HL-60 (cell line): ENCODE data around the gene SNF8.

ENCODE experiments used
- DNase-seq, 2 experiments: peaks; one replicate each; pipeline ENCODE4 v3.0.0-alpha.2; 2010 to 2020; ENCODE audit warnings: low read depth in 1 of 2, low spot score in 1 of 2
- H3K27ac ChIP-seq: fragments of 250-450 bp; sonication (Bioruptor Pico); replicated peaks from 2 replicates; pipeline ENCODE4 v1.5.1; 2020; ENCODE audit warnings: mild to moderate bottlenecking, moderate library complexity
- H3K27me3 ChIP-seq: fragments of 250-450 bp; sonication (Bioruptor Pico); 2 replicates; pipeline ENCODE4 v1.5.1; 2021; ENCODE audit warnings: mild to moderate bottlenecking, moderate library complexity; ENCODE audit not compliant: insufficient read depth, poor library complexity, severe bottlenecking
- H3K4me3 ChIP-seq: replicated peaks from 2 replicates; pipeline ENCODE4 v1.5.1; 2011; ENCODE audit warnings: mild to moderate bottlenecking, control low read depth, low read length; ENCODE audit not compliant: insufficient read depth
- GABPA ChIP-seq: IDR thresholded peaks from 2 replicates; pipeline ENCODE4 v1.6.1; 2012; ENCODE audit warnings: low read depth
- POLR2AphosphoS5 ChIP-seq: IDR thresholded peaks from 2 replicates; pipeline ENCODE4 v1.6.1; 2012; ENCODE audit warnings: low read depth
- SPI1 ChIP-seq: IDR thresholded peaks from 2 replicates; pipeline ENCODE4 v1.6.1; 2012; ENCODE audit warnings: low read depth, mild to moderate bottlenecking, borderline replicate concordance
- TF ChIP-seq, protein P1 (sequence below): IDR thresholded peaks from one replicate; pipeline ENCODE4 v1.5.1; 2011; ENCODE audit warnings: low read length, control low read depth, inconsistent platforms; ENCODE audit not compliant: insufficient read depth
- TF ChIP-seq, protein P2 (sequence below): IDR thresholded peaks from 2 replicates; pipeline ENCODE4 v1.6.1; 2012; ENCODE audit warnings: low read depth; ENCODE audit not compliant: insufficient replicate concordance

The SNF8 gene

DNA sequence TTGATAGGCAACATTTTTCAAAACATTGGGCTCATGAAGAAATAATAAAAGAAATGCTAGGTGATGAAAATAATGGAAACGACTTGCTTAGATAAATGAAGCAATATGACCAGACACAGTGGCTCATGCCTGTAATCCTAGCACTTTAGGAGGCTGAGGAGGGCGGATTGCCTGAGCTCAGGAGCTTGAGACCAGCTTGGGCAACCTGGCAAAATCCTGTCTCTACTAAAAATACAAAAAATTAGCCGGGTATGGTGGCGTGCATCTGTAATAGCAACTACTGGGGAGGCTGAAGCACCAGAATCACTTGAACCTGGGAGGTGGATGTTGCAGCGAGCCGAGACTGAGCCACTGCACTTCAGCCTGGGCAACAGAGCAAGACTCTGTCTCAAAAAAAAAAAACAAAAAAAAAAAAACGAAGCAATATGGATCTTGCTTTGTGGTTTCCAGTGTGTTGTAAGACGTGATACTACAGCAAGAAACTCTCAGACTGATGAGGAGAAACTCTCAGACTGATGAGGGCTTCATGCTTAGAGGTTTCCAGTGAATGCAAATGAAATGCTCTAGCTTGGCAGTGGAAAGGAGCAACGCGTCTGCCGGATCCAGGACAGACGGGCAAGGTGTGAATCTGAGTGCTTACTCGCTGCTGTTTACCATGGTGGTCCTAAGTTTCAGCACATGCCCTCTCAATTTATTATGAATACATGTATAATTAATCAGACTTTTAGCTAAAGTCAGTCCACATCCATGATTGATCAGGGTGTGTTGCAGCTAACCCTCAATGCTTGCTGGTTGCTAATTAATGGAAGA, 41.0 kb upstream of the SNF8 start:
- peaks cover under 1% of the 10 kb centered on the region for H3K27me3 ChIP-seq
- no peak overlapping the region for H3K4me3 ChIP-seq
- TF ChIP-seq, protein P1, sequence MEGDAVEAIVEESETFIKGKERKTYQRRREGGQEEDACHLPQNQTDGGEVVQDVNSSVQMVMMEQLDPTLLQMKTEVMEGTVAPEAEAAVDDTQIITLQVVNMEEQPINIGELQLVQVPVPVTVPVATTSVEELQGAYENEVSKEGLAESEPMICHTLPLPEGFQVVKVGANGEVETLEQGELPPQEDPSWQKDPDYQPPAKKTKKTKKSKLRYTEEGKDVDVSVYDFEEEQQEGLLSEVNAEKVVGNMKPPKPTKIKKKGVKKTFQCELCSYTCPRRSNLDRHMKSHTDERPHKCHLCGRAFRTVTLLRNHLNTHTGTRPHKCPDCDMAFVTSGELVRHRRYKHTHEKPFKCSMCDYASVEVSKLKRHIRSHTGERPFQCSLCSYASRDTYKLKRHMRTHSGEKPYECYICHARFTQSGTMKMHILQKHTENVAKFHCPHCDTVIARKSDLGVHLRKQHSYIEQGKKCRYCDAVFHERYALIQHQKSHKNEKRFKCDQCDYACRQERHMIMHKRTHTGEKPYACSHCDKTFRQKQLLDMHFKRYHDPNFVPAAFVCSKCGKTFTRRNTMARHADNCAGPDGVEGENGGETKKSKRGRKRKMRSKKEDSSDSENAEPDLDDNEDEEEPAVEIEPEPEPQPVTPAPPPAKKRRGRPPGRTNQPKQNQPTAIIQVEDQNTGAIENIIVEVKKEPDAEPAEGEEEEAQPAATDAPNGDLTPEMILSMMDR = no peak
- TF ChIP-seq SPI1 (no peak), POLR2AphosphoS5 (no peak)
- DNase-seq = no peak
- no peak overlapping the region for H3K27ac ChIP-seq

DNA sequence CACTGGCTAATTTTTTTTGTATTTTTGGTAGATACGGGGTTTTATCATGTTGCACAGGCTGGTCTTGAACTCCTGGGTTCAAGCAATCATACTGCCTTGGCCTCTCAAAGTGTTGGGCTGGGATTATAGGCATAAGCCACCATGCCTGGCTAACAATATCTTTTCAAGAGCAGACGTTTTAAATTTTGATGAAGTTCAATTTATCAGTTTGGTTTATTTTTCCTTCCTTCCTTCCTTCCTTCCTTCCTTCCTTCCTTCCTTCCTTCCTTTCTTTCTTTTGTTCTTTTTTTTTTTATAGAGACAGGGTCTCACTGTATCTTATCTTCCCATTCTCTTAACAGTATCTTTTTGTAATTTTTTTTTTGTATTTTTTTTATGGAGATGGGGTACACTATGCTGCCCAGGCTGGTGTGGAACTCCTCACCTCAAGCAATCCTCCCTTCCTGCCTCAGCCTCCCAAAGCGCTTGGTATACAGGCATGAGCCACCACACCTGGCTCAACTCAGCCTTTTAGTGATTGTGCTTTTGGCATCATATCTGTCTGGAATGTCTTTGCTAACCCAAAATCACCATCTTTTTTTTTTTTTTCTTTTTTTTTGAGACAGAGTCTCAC, 37.4 kb upstream of the SNF8 start:
- no peak for DNase-seq
- TF ChIP-seq POLR2AphosphoS5 (no peak), SPI1 (no peak), GABPA (no peak)
- TF ChIP-seq, protein P1 = no peak
- TF ChIP-seq, protein P2, sequence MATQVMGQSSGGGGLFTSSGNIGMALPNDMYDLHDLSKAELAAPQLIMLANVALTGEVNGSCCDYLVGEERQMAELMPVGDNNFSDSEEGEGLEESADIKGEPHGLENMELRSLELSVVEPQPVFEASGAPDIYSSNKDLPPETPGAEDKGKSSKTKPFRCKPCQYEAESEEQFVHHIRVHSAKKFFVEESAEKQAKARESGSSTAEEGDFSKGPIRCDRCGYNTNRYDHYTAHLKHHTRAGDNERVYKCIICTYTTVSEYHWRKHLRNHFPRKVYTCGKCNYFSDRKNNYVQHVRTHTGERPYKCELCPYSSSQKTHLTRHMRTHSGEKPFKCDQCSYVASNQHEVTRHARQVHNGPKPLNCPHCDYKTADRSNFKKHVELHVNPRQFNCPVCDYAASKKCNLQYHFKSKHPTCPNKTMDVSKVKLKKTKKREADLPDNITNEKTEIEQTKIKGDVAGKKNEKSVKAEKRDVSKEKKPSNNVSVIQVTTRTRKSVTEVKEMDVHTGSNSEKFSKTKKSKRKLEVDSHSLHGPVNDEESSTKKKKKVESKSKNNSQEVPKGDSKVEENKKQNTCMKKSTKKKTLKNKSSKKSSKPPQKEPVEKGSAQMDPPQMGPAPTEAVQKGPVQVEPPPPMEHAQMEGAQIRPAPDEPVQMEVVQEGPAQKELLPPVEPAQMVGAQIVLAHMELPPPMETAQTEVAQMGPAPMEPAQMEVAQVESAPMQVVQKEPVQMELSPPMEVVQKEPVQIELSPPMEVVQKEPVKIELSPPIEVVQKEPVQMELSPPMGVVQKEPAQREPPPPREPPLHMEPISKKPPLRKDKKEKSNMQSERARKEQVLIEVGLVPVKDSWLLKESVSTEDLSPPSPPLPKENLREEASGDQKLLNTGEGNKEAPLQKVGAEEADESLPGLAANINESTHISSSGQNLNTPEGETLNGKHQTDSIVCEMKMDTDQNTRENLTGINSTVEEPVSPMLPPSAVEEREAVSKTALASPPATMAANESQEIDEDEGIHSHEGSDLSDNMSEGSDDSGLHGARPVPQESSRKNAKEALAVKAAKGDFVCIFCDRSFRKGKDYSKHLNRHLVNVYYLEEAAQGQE = no peak

GRCh38 chr17:48973806-48974205, 29.2 kb upstream of the SNF8 start:
- no peak overlapping the region for H3K27ac ChIP-seq
- H3K4me3 ChIP-seq = no peak overlapping the region
- no peak for DNase-seq
- TF ChIP-seq GABPA (no peak), POLR2AphosphoS5 (no peak)
- TF ChIP-seq, protein P2 = no peak
- H3K27me3 ChIP-seq = peaks cover 20% of the 10 kb centered on the region

More for the DNA sequence above, 37.4 kb upstream of the SNF8 start:
- Histone ChIP-seq H3K27ac (no peak overlapping the region), H3K27me3 (no peaks in the 10 kb centered on the region), H3K4me3 (no peak overlapping the region)

DNA sequence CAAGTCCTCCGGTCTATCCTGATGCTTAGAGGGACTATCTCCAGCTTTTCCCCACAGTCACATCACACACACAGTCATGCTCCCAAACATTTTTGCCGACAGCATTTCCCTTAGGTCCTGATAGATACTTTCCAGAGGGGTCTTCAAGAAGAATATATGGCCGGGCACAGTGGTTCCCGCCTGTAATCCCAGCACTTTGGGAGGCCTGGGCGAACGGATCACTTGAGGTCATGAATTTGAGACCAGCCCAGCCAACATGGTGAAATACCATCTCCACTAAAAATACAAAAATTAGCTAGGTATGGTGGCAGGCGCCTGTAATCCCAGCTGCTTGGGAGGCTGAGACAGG, 28.1 kb upstream of the SNF8 start:
- Histone ChIP-seq H3K27me3 (peaks cover 20% of the 10 kb centered on the region), H3K4me3 (no peak overlapping the region), H3K27ac (no peak overlapping the region)
- TF ChIP-seq, protein P1 = no peak
- TF ChIP-seq POLR2AphosphoS5 = no peak
- no peak for TF ChIP-seq SPI1
- TF ChIP-seq GABPA = no peak
- TF ChIP-seq, protein P2 = no peak
- DNase-seq = no peak
